DOHH2 (cell line): ENCODE results near the gene ISOC2.

Source experiments
- H3F3A ChIP-seq: fragments of 200-600 bp; sonication (generic), shearing (Covaris generic); 2 replicates; pipeline ENCODE4 v1.6.0; 2016; ENCODE audit warnings: antibody characterized with exemption, mild to moderate bottlenecking; ENCODE audit not compliant: control insufficient read depth, insufficient read depth
- H3K27ac ChIP-seq: fragments of 200-600 bp; sonication (generic); 2 replicates; pipeline ENCODE4 v1.5.1; 2014; ENCODE audit warnings: low read depth, mild to moderate bottlenecking, low read length, moderate library complexity
- H3K27me3 ChIP-seq: fragments of 200-600 bp; sonication (generic); 2 replicates; pipeline ENCODE4 v1.6.1; 2014; ENCODE audit warnings: mild to moderate bottlenecking, low read length, mixed read lengths; ENCODE audit not compliant: control insufficient read depth
- H3K36me3 ChIP-seq: fragments of 200-600 bp; sonication (generic); 2 replicates; pipeline ENCODE4 v1.6.1; 2014; ENCODE audit warnings: mild to moderate bottlenecking, low read length, moderate library complexity, mixed read lengths; ENCODE audit not compliant: control insufficient read depth
- H3K4me1 ChIP-seq: fragments of 200-600 bp; sonication (generic); 2 replicates; pipeline ENCODE4 v1.6.1; 2014; ENCODE audit warnings: mild to moderate bottlenecking, low read length, mixed read lengths; ENCODE audit not compliant: control insufficient read depth
- H3K4me2 ChIP-seq: fragments of 200-600 bp; sonication (generic); 2 replicates; pipeline ENCODE4 v1.6.0; 2014; ENCODE audit warnings: mild to moderate bottlenecking, low read length, moderate library complexity
- H3K4me3 ChIP-seq: fragments of 200-600 bp; sonication (generic); 2 replicates; pipeline ENCODE4 v1.5.1; 2014; ENCODE audit warnings: mild to moderate bottlenecking, low read length, mixed read lengths
- H3K79me2 ChIP-seq: fragments of 200-600 bp; sonication (generic); 2 replicates; pipeline ENCODE4 v1.6.1; 2014; ENCODE audit warnings: mild to moderate bottlenecking, low read length, mixed read lengths; ENCODE audit not compliant: control insufficient read depth
- H3K9me2 ChIP-seq: fragments of 200-600 bp; sonication (generic); replicated peaks from 2 replicates; pipeline ENCODE4 v1.6.1; 2014; ENCODE audit warnings: mild to moderate bottlenecking, low read length, mixed read lengths; ENCODE audit not compliant: control insufficient read depth
- H3K9me3 ChIP-seq: fragments of 200-600 bp; sonication (generic); 2 replicates; pipeline ENCODE4 v1.6.1; 2014; ENCODE audit warnings: antibody characterized with exemption, low read length, mixed read lengths; ENCODE audit not compliant: control insufficient read depth, insufficient read depth
- H4K20me1 ChIP-seq: fragments of 200-600 bp; sonication (generic); 2 replicates; pipeline ENCODE4 v1.6.0; 2014; ENCODE audit warnings: low read depth, mild to moderate bottlenecking, antibody characterized with exemption, low read length, moderate library complexity; ENCODE audit not compliant: control insufficient read depth, insufficient read depth
- EZH2phosphoT487 ChIP-seq: fragments of 200-600 bp; sonication (generic); IDR thresholded peaks from 2 replicates; pipeline ENCODE4 v1.6.1; 2017; ENCODE audit warnings: borderline replicate concordance, mild to moderate bottlenecking, antibody characterized with exemption, low read length, moderate library complexity, mixed read lengths
- TF ChIP-seq, protein P1 (sequence below): fragments of 200-600 bp; sonication (generic); IDR thresholded peaks from one replicate; pipeline ENCODE4 v1.5.1; 2014; ENCODE audit warnings: antibody characterized with exemption, mild to moderate bottlenecking, low read depth, low read length; ENCODE audit not compliant: poor library complexity, severe bottlenecking

Gene ISOC2

DNA sequence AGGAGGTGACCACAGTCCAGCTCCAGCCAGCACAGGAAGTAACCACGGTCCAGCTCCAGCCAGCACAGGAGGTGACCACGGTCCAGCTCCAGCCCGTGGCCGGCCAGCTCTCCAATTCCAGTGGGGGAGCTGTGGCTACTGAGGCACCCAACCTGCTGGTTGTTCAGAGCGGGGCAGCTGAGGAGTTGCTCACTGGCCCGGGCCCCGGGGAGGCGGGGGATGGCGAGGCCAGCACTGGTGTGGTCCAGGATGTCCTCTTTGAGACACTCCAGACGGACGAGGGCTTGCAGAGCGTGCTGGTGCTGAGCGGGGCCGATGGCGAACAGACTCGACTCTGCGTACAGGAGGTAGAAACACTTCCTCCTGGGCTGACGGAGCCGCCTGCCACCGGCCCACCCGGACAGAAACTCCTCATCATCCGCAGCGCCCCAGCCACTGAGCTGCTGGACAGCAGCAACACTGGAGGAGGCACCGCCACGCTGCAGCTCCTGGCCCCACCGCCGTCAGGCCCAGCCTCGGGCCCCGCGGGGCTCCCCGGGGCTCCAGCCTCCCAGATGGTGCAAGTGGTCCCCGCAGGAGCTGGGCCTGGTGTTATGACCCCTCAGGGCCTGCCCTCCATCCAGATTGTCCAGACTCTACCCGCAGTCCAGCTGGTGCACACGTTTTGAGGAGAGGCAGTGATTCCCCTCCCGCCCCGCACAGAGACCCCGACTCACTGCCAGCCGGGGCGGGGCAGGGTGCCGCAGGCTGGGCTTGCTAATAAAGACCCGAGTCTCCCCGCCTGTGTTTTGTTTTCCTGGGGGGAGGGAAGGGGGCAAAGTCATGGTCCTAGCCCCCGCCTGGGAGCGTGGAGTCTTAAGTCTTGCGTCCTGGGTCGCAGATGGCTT is 22.5 kb upstream of the ISOC2 start:
- no peak for TF ChIP-seq EZH2phosphoT487
- TF ChIP-seq, protein P1, sequence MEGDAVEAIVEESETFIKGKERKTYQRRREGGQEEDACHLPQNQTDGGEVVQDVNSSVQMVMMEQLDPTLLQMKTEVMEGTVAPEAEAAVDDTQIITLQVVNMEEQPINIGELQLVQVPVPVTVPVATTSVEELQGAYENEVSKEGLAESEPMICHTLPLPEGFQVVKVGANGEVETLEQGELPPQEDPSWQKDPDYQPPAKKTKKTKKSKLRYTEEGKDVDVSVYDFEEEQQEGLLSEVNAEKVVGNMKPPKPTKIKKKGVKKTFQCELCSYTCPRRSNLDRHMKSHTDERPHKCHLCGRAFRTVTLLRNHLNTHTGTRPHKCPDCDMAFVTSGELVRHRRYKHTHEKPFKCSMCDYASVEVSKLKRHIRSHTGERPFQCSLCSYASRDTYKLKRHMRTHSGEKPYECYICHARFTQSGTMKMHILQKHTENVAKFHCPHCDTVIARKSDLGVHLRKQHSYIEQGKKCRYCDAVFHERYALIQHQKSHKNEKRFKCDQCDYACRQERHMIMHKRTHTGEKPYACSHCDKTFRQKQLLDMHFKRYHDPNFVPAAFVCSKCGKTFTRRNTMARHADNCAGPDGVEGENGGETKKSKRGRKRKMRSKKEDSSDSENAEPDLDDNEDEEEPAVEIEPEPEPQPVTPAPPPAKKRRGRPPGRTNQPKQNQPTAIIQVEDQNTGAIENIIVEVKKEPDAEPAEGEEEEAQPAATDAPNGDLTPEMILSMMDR: no peak
- no peaks in the 10 kb centered on the region for H3K27me3 ChIP-seq
- peak overlapping the region; percentile 92 for H3K4me3 ChIP-seq
- peaks cover 13% of the 10 kb centered on the region for H3K79me2 ChIP-seq
- H3K9me2 ChIP-seq: no peaks in the 10 kb centered on the region
- H3K9me3 ChIP-seq: no peaks in the 10 kb centered on the region
- H3K4me1 ChIP-seq: peaks cover 18% of the 10 kb centered on the region
- no peaks in the 10 kb centered on the region; the same call in 1 of the 2 replicates for H3F3A ChIP-seq
- no peaks in the 10 kb centered on the region for H4K20me1 ChIP-seq
- peak overlapping the region; percentile 74 for H3K4me2 ChIP-seq
- peaks cover 5% of the 10 kb centered on the region for H3K36me3 ChIP-seq
- H3K27ac ChIP-seq: no peak overlapping the region

DNA sequence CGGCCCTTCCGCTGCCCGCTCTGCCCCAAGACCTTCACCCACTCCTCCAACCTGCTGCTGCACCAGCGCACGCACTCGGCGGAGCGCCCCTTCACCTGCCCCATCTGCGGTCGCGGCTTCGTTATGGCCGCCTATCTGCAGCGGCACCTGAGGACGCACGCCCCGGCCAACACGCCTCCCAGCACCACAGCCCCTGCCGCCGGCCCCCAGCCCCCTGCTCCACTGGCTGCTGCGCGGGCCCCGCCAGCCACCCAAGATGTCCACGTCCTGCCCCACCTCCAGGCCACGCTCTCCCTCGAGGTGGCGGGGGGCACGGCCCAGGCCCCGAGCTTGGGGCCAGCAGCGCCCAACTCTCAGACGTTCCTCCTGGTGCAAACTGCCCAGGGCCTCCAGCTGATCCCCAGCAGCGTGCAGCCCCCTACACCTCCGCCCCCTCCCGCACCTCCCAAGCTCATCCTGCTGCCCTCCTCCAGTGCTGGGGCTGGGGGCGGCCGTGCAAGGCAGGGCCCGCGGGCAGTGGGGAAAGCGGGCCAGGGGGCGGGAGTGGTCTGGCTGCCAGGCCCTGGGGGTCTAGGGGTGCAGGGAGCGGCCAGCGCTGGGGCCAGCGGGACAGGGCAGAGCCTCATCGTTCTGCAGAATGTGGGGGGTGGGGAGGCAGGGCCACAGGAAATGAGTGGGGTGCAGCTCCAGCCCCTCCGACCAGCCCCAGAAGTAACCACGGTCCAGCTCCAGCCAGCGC is 21.7 kb upstream of the ISOC2 start:
- no peaks in the 10 kb centered on the region for H3K27me3 ChIP-seq
- no peak overlapping the region for H3K4me3 ChIP-seq
- H3K27ac ChIP-seq: no peak overlapping the region
- no peaks in the 10 kb centered on the region for H4K20me1 ChIP-seq
- no peaks in the 10 kb centered on the region; the same call in 1 of the 2 replicates for H3F3A ChIP-seq
- H3K4me2 ChIP-seq: no peak overlapping the region
- no peaks in the 10 kb centered on the region for H3K9me2 ChIP-seq
- H3K79me2 ChIP-seq: peaks cover 21% of the 10 kb centered on the region
- no peak for TF ChIP-seq EZH2phosphoT487
- TF ChIP-seq, protein P1: no peak
- peaks cover 20% of the 10 kb centered on the region for H3K4me1 ChIP-seq
- H3K9me3 ChIP-seq: no peaks in the 10 kb centered on the region
- H3K36me3 ChIP-seq: peaks cover 5% of the 10 kb centered on the region

DNA sequence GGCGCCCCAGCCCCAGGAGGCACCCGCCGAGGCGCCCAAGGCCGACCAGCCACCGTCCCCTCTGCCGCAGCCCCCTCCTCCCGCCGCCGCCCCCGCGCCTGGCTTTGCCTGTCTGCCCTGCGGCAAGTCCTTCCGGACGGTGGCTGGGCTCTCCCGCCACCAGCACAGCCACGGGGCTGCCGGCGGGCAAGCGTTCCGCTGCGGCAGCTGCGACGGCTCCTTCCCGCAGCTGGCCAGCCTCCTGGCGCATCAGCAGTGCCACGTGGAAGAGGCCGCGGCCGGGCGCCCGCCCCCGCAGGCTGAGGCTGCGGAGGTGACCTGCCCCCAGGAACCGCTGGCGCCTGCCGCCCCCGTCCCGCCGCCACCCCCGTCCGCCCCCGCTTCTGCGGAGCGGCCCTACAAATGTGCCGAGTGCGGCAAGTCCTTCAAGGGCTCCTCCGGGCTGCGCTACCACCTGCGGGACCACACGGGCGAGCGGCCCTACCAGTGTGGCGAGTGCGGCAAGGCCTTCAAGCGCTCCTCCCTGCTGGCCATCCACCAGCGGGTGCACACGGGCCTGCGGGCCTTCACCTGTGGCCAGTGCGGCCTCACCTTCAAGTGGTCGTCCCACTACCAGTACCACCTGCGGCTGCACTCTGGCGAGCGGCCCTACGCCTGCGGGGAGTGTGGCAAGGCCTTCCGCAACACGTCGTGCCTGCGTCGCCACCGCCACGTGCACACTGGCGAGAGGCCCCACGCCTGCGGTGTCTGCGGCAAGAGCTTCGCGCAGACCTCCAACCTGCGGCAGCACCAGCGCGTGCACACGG is 20.9 kb upstream of the ISOC2 start:
- H3K9me3 ChIP-seq: no peaks in the 10 kb centered on the region
- H3K27me3 ChIP-seq: no peaks in the 10 kb centered on the region
- no peak overlapping the region for H3K4me2 ChIP-seq
- peaks cover 28% of the 10 kb centered on the region for H3K4me1 ChIP-seq
- no peaks in the 10 kb centered on the region for H3K9me2 ChIP-seq
- H3K27ac ChIP-seq: no peak overlapping the region
- peaks cover 28% of the 10 kb centered on the region for H3K79me2 ChIP-seq
- H3F3A ChIP-seq: no peaks in the 10 kb centered on the region; the same call in 1 of the 2 replicates
- peaks cover 5% of the 10 kb centered on the region for H3K36me3 ChIP-seq
- no peak overlapping the region for H3K4me3 ChIP-seq
- no peak for TF ChIP-seq EZH2phosphoT487
- TF ChIP-seq, protein P1: no peak
- H4K20me1 ChIP-seq: no peaks in the 10 kb centered on the region
